Epithelial cell of prostate (primary cell): Measurements from ENCODE around the gene ITGAX.

Experiments
- DNase-seq: peaks from one replicate; pipeline ENCODE4 v3.0.0-alpha.2; 2011; ENCODE audit warnings: low read depth, low spot score
- H3K27ac ChIP-seq: fragments of 450-650 bp; 2 replicates; pipeline ENCODE4 v1.5.1; 2017; ENCODE audit warnings: mild to moderate bottlenecking

Gene ITGAX

DNA sequence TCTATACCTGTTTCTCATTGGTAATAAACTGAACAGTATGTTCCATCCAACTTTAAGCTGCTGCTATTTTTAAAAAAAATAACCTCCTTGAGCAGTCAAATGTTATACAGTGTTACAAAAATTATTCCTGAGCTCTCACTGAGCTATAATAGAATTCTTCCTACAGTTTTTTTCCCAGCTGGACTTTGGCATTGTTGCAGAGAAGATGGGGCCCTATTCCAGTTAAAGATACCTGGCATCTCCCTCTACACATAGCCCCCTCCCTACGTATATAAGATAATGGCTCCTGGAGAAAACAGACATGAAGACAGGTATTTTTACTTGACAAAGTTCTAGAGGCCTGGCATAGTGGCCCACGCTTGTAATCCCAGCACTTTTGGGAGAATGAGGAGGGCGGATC lies 74.8 kb downstream of the ITGAX start:
- no peak overlapping the region for H3K27ac ChIP-seq
- DNase-seq = no peak

DNA sequence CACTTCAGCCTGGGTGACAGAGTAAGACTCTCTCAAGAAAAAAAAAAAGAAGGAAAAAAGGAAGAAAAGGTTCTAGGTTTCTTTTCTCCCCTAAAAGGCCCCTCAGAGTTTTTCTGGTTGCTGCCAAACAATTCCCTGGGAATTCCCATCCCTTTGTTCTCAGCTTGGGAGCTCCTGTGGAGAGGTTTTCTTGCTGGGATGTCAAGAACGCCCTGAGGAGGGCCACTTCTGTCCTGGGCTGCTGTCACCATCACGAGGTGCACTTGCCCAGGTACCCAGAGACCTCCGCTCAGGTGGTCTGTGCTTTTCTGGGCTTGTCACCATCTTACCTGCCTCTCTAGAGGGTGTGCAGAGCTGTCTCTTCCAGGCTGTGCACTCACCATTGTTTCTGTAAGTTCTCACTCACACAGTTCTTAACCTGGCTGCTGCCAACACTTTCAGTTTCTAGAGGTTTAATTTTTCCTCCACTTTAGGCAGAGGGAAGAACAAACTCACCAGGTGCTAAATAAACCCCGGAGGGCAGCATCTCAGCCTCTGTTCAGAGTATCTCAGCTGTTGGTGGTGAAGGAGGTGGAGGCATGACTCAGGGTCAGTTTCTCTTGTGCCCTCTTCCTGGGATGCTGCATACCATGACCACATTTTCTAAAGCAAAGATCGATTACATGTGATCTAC lies 75.5 kb downstream of the ITGAX start:
- no peak overlapping the region for H3K27ac ChIP-seq
- no peak for DNase-seq
